GM12801 (cell line): ENCODE results near the gene NRXN3.

Experiments used
- TF ChIP-seq, protein P1 (sequence below): IDR thresholded peaks from one replicate; pipeline ENCODE4 v1.5.1; 2011; ENCODE audit warnings: control low read depth; ENCODE audit not compliant: insufficient read length; ENCODE audit errors: extremely low read depth

The NRXN3 gene

DNA sequence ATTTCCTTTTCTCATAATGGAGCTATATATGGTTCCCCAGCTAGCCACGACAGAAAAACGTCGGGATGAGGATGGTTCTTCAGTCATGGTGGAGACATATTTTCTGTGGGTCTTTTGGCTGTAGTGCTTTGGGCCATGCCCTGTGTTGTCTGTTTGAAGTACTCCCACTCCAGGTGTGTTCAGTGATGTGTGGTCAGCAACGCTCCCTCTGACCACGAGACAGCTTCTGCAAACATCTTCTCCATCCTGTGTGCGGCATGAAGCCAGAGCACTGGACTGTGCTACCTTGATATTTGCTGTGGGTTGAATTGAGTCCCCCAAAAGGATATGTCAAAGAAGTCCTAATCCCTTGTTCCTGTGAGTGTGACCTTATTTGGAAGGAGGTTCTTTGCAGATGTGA lies 931.2 kb downstream of the NRXN3 start:
- TF ChIP-seq, protein P1, sequence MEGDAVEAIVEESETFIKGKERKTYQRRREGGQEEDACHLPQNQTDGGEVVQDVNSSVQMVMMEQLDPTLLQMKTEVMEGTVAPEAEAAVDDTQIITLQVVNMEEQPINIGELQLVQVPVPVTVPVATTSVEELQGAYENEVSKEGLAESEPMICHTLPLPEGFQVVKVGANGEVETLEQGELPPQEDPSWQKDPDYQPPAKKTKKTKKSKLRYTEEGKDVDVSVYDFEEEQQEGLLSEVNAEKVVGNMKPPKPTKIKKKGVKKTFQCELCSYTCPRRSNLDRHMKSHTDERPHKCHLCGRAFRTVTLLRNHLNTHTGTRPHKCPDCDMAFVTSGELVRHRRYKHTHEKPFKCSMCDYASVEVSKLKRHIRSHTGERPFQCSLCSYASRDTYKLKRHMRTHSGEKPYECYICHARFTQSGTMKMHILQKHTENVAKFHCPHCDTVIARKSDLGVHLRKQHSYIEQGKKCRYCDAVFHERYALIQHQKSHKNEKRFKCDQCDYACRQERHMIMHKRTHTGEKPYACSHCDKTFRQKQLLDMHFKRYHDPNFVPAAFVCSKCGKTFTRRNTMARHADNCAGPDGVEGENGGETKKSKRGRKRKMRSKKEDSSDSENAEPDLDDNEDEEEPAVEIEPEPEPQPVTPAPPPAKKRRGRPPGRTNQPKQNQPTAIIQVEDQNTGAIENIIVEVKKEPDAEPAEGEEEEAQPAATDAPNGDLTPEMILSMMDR: no peak

DNA sequence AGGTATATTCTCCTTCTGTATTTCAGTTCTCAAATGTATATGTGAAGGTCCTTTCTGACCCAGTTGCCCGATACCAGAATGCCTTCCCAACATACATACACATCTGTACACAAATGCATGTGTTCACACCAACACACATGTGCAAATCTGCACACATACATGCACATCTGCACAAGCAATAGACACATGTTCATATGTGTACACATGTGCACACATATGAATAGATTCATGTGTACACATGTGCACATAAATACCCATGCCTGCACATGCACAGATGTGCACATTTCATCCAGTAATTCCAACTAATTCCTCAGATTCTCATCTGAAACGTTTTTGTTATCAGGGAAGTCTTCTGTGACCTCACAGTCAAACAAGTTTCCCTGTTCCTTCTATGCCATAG lies 933.6 kb downstream of the NRXN3 start:
- TF ChIP-seq, protein P1: no peak

DNA sequence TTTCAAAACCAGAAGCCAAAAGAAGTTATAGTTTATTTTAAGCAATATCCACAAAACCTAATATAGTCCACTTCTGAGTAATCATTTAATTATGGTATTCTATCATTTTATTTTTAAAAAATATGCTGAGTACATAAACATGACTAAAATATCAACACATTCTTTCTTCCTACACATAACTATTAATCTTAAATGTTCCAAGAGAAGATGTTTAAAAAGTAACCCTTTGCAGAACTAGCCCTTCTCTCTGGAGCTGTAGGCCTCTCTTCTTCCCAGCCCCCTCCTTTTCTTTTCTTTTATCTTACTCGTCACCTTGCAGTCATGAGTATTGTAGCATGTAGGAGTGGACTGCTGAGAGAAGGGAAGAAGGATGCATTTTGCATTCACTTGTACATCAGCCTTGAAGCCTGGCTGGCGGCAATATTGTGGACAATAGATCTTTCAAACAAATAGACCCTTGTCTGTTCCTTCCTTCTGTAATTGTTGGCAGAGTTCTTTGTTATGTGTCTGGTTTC lies 941.9 kb downstream of the NRXN3 start:
- TF ChIP-seq, protein P1: no peak

DNA sequence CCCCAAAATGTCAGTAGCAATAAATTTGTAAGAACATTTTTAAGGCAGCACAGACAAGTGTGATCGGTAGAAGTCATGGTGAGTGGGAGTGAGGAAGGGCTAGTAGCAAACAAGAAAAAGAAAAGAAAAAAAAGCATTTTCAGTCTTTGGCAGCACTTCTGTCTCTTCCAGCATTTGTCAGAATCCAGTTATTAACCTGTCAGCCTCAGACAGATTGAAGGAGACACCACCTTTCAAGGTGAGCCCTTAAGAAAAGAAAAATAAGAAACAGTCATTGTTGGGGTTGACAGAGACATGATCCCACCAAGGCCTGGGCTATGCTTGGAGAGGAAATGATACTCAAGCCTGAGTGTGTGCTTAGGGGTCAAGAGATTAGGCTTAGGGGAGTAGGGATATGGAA lies 947.4 kb downstream of the NRXN3 start:
- TF ChIP-seq, protein P1: no peak

DNA sequence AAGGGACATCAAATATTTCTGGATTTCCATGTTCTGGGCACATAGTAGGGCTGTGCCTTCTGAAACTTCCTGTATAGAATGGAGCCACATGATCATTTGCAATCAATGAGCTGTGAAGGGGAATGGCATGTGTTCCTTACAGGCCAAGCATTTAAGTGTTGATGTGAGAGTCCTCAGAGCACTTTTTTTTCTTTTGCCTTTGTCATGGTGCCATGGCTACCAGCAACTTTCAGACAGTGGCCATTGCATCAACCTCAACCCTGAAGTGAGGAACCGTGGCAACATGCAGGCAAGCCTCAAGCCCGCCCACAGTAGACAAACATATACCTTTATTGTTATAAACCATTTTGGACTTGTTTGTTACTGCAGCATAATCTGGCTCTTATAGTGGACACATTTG lies 948.1 kb downstream of the NRXN3 start:
- TF ChIP-seq, protein P1: no peak

DNA sequence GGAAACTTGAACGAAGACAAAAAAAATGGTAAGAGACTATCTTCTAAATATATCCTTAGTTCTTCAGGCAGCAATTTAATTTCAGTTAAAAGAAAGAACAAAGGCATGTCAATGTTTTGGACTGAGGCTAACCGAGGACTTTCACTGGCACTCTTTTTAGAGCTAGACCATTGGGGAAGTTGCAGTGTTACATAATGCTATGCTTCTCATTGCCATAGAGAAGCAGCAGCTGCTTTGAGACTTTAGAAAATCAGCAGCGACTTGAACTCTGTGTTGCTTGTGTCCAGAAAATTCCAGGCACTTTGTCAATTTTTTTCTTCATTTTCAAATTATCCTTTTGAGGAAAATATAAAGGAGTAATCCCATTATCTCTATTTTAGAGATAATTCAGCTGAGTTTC lies 964.2 kb downstream of the NRXN3 start:
- TF ChIP-seq, protein P1: no peak

DNA sequence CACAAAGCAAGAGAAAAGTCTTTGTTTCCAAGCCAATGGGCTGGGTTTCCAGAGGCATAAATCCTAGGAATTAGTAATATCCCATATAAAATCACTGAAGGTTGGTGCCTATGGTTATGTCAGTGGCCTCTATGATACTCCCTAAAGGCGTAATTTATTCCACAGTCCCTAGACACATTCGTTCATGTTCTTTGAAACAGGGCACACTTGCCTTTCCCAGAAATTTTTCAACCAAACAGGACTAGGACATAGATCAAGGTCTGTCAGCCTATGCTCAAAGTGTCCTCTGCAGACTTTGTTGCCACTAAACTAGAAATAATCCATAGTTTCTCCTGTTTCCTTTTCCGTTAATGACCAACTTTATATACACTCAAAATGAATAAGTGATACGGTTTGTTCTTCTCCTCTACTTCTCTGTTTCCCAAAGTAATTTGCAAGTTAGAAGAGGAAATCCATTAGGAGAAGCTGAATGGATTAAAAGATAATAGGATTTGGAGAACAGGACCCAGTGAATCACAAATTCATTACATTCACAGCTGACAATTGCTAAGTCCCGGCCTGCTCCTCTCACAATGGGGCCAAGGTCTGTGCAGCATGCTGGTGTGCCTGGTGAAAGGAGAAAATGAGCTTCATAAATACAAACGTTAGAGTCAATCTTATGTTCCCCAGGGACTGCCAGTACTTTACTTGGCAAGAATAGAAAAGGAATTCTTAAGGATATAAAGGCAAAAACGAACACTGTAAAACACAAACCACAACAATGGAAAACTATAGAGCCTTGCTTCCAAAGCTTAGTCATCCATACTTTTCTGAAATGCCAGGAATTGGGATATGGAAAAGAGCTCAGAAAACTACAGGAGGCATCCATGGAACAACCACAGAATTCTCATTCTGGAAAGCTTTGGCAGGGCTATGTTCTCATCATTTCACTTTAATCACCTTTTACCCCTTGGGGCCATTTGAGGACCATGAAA lies 966.2 kb downstream of the NRXN3 start:
- TF ChIP-seq, protein P1: no peak
